ENCODE measurements around the gene PSMD2.

DNA sequence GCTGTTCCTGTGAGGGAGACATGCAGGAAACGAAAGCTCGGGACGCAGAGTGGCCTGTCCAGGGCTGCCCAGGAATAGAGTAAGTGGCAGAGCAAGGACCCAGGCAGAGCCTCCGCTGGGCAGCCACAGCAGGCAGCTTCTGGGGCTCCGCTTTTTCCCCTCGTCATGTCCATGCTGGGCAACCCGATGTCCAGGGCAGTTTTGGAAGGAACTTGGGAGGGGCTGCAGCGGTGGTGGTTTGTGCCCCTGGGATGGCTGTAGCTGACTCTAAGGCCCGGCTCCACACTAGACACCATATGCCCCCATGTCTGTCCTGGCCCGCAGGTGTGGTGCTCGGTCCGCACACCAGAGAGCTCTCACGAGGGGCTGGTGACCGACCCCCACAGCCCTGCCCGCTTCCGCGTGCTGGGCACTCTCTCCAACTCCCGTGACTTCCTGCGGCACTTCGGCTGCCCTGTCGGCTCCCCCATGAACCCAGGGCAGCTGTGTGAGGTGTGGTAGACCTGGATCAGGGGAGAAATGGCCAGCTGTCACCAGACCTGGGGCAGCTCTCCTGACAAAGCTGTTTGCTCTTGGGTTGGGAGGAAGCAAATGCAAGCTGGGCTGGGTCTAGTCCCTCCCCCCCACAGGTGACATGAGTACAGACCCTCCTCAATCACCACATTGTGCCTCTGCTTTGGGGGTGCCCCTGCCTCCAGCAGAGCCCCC is 7.1 kb upstream of the PSMD2 start:
- TF ChIP-seq, protein P1, sequence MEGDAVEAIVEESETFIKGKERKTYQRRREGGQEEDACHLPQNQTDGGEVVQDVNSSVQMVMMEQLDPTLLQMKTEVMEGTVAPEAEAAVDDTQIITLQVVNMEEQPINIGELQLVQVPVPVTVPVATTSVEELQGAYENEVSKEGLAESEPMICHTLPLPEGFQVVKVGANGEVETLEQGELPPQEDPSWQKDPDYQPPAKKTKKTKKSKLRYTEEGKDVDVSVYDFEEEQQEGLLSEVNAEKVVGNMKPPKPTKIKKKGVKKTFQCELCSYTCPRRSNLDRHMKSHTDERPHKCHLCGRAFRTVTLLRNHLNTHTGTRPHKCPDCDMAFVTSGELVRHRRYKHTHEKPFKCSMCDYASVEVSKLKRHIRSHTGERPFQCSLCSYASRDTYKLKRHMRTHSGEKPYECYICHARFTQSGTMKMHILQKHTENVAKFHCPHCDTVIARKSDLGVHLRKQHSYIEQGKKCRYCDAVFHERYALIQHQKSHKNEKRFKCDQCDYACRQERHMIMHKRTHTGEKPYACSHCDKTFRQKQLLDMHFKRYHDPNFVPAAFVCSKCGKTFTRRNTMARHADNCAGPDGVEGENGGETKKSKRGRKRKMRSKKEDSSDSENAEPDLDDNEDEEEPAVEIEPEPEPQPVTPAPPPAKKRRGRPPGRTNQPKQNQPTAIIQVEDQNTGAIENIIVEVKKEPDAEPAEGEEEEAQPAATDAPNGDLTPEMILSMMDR (IDR thresholded peaks at IDR 0.05) = no peak
- TF ChIP-seq POLR2A (IDR thresholded peaks at IDR 0.05) (no peak), POLR2AphosphoS5 (IDR thresholded peaks at IDR 0.05; ENCODE audit: insufficient read depth in 1 of 2, low read depth in 1 of 2) (no peak)

All from vagina (tissue), 2 donors.